Kidney glomerular epithelial cell (primary cell): ENCODE data around the gene SLC16A4.
"Not testable (repeated sequence)": the region's sequence is repeated elsewhere in the genome, so short reads cannot be mapped to it uniquely, and the experiment has no call there.

Source experiments
- DNase-seq: peaks from one replicate; lab custom pipeline; 2025; lab: John Stamatoyannopoulos, UW

The SLC16A4 gene

GRCh38 chr1:110390692-110391245 lies at the start of gene SLC16A4:
Gene SLC16A4, minus strand, starts transcription at chr1:110391026. Its CDS starts 1,703 bp downstream, at chr1:110389323.
- DNase-seq = peak; percentile 41

DNA sequence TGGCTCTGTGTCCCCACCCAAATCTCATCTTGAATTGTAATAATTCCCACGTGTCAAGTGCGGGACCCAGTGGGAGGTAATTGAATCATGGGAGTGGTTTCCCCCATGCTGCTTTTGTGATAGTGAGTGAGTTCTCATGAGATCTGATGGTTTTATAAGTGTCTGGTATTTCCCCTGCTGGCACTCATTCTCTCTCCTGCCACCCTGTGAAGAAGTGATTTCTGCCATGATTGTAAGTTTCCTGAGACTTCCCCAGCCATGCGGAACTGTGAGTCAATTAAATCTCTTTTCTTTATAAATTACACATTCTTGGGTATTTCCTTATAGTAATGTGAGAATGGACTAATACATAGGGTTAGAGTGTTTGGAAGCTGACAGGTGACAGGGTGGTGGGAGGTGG lies 49.0 kb upstream of the SLC16A4 start:
- not testable (repeated sequence) for DNase-seq

DNA sequence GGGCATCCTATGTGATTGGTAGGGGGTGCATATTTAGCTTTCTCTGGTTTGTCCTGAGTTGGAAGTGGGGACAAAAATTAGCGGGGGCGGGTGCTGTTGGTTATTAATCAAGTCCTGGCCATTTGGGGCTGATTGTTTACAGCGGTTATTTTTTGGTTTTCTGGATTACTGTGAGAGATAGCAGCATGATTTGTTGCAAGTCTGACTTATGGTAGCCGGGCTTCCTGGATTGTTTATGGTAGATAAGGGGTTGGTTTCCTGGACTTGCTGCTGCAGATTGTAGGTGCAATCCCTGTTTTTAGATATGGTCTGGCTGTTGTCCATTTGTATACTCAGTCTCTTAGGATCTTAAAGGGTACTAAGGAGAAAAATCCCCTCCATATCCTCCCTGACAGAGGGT lies 48.1 kb upstream of the SLC16A4 start:
- no peak for DNase-seq

- DNase-seq = not testable (repeated sequence)
Measured at GRCh38 chr1:110437645-110438299, 46.9 kb upstream of the SLC16A4 start.

DNA sequence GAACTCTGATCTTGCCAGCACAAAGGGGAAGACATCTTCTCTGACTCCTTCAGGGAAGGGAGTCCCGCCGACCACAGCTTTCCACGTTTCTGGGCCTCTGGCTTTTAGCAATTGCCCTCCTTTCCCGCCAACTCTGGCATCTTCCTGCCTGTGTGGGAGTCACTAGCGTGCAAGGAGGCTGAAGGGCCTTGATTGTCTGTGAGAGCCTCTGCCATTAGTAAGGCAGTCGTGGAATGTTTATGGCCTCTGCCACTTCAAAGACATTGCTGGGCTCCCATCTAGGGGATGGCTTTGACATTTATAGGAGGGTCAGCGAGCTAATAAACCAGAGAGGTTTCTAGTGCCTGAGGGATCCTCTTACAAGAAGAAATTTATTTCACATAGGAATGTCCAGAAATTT lies 45.8 kb upstream of the SLC16A4 start:
- DNase-seq = no peak

GRCh38 chr1:110434946-110435345 lies 44.1 kb upstream of the SLC16A4 start:
- no peak for DNase-seq

- DNase-seq = peak; percentile 7
Measured at GRCh38 chr1:110433803-110434202, 43.0 kb upstream of the SLC16A4 start.

DNA sequence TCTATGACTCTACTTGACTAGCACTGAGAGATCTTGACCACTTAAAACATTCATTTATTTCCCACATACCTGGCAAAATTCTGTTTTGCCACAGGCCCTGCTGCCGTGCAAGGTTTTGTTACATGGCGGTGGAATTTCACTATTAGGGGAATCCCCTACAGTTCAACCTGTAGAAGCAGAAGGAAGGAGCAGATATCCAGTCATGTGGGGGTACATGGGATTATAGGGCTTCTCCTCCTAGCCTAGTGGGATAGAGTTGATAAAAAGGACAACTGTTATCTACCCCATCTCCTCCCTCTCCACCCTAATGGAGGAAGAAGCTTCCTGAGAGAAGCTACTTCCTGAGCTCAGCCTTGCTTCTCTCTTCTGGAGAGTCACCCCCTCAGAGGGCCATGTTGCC lies 42.4 kb upstream of the SLC16A4 start:
- no peak for DNase-seq

- no peak for DNase-seq
Measured at GRCh38 chr1:110430901-110431300, 40.1 kb upstream of the SLC16A4 start.

DNA sequence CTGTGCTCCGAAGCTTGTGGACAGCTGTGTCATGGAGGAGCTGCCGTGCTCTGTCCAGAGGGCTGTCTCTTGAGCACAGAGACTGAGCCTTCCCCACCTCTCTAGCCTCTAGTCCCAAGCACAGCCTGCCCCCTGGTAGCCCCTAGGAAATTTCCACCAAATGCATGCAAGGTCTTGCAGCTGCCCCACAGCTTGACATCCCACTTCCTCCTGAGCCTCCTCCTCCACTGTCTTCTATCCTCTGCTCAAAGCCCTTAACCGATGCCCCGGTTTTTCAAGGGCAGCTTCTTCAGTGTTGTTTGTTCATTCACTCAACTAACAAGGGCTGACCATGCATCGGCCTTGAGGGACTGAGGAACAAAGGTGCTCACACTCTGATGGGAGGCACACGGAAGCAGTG lies 39.5 kb upstream of the SLC16A4 start:
- no peak for DNase-seq

GRCh38 chr1:110428946-110429345 lies 38.1 kb upstream of the SLC16A4 start:
- DNase-seq = no peak

DNA sequence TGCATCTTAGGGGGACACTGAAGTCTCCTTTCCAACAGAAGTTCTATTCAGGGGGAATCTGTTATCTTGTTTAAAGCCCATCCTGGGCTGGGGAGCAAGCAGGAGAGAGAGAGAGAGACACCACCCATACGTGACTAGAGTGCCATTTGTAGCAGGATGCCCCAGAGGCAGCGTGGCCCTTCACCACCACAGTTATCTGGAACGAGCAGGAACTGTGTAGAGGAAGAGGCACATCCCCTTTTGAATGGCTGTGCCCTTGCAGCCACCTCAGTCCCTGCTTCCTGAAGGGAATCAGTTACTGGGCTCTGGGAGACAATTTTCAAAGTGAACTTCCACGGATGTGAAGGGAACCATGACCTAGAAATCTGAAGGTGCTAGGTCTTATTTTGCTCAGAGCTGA lies 36.0 kb upstream of the SLC16A4 start:
- DNase-seq = no peak

DNA sequence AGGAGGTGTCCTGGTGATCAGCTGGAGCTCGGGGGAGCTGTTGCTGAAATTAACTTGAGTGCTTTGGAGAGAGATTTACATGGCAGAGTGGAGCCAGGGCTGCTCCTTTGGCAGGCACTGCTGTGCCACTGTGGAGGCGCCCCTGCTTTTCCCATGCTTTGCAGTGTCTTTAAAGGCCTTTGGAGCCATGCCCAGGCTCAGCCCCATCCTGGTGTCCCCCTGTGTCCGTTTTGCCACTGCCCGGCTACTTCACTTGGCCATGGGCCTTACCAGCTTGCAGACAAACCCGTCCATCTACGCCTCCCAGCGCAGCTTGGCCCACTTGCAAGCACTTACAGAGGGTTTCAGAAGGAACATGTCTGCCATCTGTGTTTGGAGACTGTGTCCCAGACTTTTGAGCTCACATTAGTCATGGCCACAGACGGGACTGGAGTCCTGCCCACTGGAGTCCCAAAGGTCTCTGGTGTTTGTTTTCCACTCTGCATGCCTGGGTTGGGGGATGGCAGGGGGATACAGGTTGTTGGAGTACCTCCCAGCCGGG lies 34.9 kb upstream of the SLC16A4 start:
- no peak for DNase-seq

DNA sequence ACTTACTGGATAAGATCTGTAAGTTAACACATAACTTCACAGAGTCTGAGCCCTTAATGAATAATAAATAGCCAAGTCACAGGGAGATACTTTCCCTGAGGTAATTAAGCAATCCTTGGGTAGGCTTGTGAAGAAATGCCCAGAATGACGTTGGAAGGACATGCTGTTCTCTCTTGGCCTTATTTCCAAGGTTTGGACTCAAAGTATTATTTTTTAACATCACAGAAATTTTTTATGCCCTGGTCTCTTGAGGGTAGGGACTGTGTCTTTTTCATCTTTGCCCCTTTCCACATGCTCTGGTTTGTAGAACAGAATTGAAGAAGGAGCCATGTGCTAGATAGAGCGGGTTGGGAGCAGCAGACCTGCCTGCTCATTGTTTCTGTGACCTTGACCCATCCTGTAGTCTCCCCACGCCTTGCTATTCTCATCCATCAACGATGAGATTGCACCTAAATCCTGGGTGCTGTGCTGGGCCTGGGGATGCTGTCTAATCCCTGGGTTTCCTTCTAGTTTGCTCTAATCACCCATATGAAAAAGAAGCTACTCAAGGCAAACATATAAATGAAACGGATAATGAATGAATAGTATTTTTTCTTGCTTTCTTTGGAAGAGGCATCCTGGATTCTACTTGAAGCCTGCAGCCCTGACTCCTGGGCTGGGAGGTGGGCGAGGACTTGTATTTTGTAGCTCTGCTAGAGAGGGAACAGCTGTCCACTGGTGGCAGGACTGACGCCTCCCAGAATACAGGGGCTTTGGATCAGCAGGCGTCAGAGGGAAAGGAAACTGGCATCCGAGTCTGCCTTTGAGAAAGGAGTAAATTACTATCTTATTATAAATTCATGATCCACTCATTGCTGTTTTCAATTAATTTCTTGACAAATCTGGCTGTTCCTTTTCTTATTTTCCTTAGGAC lies 34.1 kb upstream of the SLC16A4 start:
- DNase-seq = no peak

GRCh38 chr1:110420874-110421793 lies 30.3 kb upstream of the SLC16A4 start:
- no peak for DNase-seq

DNA sequence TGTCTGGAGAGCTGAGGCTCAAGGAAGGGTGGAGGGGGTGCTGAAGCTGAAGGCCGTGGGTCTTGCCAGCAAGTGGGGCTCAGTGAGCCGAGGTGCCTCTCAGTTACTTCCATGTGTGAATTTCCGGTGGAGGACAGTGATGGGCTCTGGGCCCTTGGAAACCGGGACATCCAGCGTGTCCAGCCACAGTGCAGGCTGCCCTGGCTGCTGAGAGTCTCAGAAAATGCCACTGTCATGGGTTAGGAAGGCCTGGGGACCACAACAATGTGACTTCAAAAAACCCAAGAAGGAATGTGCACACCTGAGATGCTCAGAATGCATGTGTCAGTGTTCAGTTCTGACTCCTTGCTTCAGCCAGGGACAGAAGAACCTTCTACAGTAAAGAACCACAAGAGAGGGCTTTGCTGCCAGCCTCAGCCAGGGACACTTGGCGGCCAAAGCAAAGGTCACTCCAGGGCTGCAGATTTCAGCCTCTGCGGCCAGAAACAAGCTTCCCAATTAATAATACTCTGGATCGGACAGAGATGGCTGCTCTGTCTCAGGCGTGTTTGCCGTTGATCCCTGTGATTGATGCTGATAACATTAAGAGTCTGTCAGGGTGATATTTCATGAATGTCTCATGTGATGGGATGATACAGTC lies 29.3 kb upstream of the SLC16A4 start:
- no peak for DNase-seq

- no peak for DNase-seq
Measured at GRCh38 chr1:110418729-110419128, 27.9 kb upstream of the SLC16A4 start.

DNA sequence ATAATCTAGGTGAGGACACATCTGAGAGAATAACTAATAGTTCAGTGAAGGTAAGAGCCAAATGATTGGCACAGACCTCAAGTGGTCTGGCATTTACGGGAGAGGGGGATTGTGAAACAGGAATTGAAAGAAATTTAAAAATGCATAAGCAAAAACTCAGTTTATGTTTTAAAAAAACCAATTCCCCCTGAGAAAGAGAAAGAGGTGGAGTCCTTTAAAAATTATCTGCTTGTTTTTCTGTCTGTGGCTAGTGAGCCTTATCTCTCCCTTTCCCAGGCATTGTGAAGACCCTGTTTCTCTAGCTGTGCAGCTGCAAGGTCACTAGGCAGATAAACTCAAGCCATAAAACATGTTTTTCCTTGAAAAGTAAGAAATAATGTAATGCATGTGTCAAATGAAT lies 22.2 kb upstream of the SLC16A4 start:
- not testable (repeated sequence) for DNase-seq

DNA sequence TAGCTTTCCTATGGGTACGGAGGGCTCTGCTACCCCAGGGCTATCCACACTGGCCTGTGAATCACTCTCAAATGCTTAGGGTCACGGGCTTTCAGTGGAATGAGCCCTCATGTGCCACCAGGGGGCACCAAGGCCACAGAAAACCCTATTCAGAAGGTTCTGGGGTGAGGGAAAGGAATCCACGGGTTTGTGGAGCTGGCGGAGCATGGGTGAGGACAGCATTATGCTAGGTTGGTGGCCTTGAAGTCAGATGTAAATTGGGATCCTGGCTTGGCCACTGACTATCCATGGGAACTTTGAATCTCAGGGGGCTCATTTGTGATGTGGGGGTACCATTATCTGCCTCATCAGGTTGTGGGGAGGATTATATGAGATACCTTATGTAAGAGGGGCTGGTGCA lies 21.8 kb upstream of the SLC16A4 start:
- peak; percentile 44 for DNase-seq

GRCh38 chr1:110411173-110411735 lies 20.4 kb upstream of the SLC16A4 start:
- DNase-seq = no peak

DNA sequence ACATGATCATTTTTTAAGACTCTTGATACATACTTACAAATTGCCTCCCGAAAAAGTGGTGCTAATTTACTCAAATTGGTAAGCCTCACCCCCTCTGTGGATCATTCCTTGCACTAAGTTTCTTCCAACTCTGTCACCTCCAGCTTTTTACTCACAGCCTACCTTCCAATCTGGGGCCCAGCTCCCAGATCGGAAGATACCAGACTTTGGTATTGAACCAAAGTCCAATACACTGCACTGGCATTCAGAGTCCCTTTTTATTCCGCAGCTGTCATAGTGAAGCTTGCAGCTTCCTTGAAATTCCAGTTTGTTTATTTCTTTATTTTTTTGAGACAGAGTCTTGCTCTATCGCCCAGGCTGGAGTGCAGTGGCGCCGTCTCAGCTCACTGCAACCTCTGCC lies 18.5 kb upstream of the SLC16A4 start:
- no peak for DNase-seq
